ENCODE measurements around the gene ZFP2.

DNA sequence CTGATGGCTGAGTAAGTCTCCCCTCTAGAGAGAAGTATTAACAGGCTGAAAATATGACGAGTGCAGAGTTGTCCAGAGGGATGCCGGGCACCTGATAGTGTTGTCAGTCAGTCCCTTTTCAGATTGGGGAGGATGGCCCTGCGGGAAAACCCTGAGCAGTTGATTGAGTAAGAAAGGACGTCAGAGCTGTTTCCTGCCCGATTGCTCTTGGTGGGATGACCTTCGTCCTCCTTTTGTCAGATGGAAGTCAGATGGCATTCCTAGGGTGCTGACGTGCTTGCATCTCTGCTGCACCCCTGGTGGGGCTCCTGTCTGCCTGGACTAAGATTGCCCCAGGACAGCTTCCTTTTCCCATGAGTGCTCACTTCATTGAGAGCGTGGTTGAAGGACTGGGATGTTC is 26.1 kb upstream of the ZFP2 start:
- no peak for TF ChIP-seq POLR2A (IDR thresholded peaks at IDR 0.05)
- TF ChIP-seq, protein P1, sequence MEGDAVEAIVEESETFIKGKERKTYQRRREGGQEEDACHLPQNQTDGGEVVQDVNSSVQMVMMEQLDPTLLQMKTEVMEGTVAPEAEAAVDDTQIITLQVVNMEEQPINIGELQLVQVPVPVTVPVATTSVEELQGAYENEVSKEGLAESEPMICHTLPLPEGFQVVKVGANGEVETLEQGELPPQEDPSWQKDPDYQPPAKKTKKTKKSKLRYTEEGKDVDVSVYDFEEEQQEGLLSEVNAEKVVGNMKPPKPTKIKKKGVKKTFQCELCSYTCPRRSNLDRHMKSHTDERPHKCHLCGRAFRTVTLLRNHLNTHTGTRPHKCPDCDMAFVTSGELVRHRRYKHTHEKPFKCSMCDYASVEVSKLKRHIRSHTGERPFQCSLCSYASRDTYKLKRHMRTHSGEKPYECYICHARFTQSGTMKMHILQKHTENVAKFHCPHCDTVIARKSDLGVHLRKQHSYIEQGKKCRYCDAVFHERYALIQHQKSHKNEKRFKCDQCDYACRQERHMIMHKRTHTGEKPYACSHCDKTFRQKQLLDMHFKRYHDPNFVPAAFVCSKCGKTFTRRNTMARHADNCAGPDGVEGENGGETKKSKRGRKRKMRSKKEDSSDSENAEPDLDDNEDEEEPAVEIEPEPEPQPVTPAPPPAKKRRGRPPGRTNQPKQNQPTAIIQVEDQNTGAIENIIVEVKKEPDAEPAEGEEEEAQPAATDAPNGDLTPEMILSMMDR (IDR thresholded peaks at IDR 0.05), result no peak

Measured in adrenal gland (tissue), 5 donors.